GM21360 (cell line): ENCODE results near the gene FUT7.

ENCODE experiments used
- ATAC-seq: cut with Tn5 transposase; IDR thresholded peaks from one replicate; pipeline ENCODE4 v1.9.1; 2021; ENCODE audit warnings: mild to moderate bottlenecking, moderate library complexity; ENCODE audit not compliant: unreplicated experiment

The FUT7 gene

GRCh38 chr9:137051145-137051724 is 19.3 kb upstream of the FUT7 start:
- no peak for ATAC-seq

GRCh38 chr9:137050570-137050969 is 18.7 kb upstream of the FUT7 start:
- no peak for ATAC-seq

GRCh38 chr9:137049544-137050449 is 17.9 kb upstream of the FUT7 start:
- ATAC-seq = no peak

GRCh38 chr9:137048655-137049543 is 17.0 kb upstream of the FUT7 start:
- no peak for ATAC-seq

- ATAC-seq = no peak
Observed at GRCh38 chr9:137046088-137046787, 14.3 kb upstream of the FUT7 start, which contains the start of gene NPDC1. Gene NPDC1, minus strand, starts transcription at chr9:137046177. Its CDS starts 188 bp downstream, at chr9:137045989.

GRCh38 chr9:137045294-137046087 is 13.6 kb upstream of the FUT7 start:
- ATAC-seq = no peak

- no peak for ATAC-seq
Observed at GRCh38 chr9:137044502-137045177, 12.8 kb upstream of the FUT7 start.

- no peak for ATAC-seq
Observed at GRCh38 chr9:137044037-137044436, 12.1 kb upstream of the FUT7 start.

- ATAC-seq = no peak
Observed at GRCh38 chr9:137042751-137043727, 11.2 kb upstream of the FUT7 start.

- ATAC-seq = no peak
Observed at GRCh38 chr9:137041124-137041523, 9.2 kb upstream of the FUT7 start.

- no peak for ATAC-seq
Observed at GRCh38 chr9:137040568-137040967, 8.7 kb upstream of the FUT7 start.

GRCh38 chr9:137039611-137040366 is 7.9 kb upstream of the FUT7 start:
- no peak for ATAC-seq

- ATAC-seq = no peak
Observed at GRCh38 chr9:137038916-137039315, 7.0 kb upstream of the FUT7 start.

GRCh38 chr9:137037483-137037882 is 5.6 kb upstream of the FUT7 start:
- no peak for ATAC-seq

- no peak for ATAC-seq
Observed at GRCh38 chr9:137037035-137037434, 5.1 kb upstream of the FUT7 start.

GRCh38 chr9:137035937-137036336 is 4.0 kb upstream of the FUT7 start:
- ATAC-seq = no peak

GRCh38 chr9:137035507-137035834 is 3.6 kb upstream of the FUT7 start:
- ATAC-seq = no peak
